HG03442 (cell line): ENCODE data around the gene NFIB.

Experiments used
- ATAC-seq: cut with Tn5 transposase; IDR thresholded peaks from one replicate; pipeline ENCODE4 v1.9.1; 2021; ENCODE audit warnings: mild to moderate bottlenecking, moderate library complexity; ENCODE audit not compliant: unreplicated experiment

The NFIB gene

GRCh38 chr9:14249527-14249926, 64.4 kb downstream of the NFIB start:
- no peak for ATAC-seq

- no peak for ATAC-seq
These were observed 65.8 kb downstream of the NFIB start for GRCh38 chr9:14248149-14248548.

GRCh38 chr9:14247577-14247976, 66.4 kb downstream of the NFIB start:
- ATAC-seq, result no peak

GRCh38 chr9:14246951-14247350, 67.0 kb downstream of the NFIB start:
- ATAC-seq, result no peak

- no peak for ATAC-seq
These were observed 67.9 kb downstream of the NFIB start for GRCh38 chr9:14245901-14246525.

- no peak for ATAC-seq
These were observed 70.4 kb downstream of the NFIB start for GRCh38 chr9:14243514-14244042.

GRCh38 chr9:14242150-14242805, 71.7 kb downstream of the NFIB start:
- no peak for ATAC-seq

- no peak for ATAC-seq
These were observed 73.4 kb downstream of the NFIB start for GRCh38 chr9:14240537-14240936.

- ATAC-seq, result no peak
These were observed 75.4 kb downstream of the NFIB start for GRCh38 chr9:14238518-14238917.

GRCh38 chr9:14238079-14238478, 75.9 kb downstream of the NFIB start:
- no peak for ATAC-seq

- no peak for ATAC-seq
These were observed 77.3 kb downstream of the NFIB start for GRCh38 chr9:14236591-14236990.

GRCh38 chr9:14232111-14232510, 81.8 kb downstream of the NFIB start:
- ATAC-seq, result no peak

GRCh38 chr9:14231196-14231990, 82.5 kb downstream of the NFIB start:
- no peak for ATAC-seq

- no peak for ATAC-seq
These were observed 85.3 kb downstream of the NFIB start for GRCh38 chr9:14228602-14229001.

GRCh38 chr9:14226855-14227532, 86.9 kb downstream of the NFIB start:
- ATAC-seq, result no peak

GRCh38 chr9:14223081-14223480, 90.9 kb downstream of the NFIB start:
- no peak for ATAC-seq

- ATAC-seq, result no peak
These were observed 91.6 kb downstream of the NFIB start for GRCh38 chr9:14222149-14222835.

- no peak for ATAC-seq
These were observed 92.4 kb downstream of the NFIB start for GRCh38 chr9:14221558-14221957.

- ATAC-seq, result no peak
These were observed 92.8 kb downstream of the NFIB start for GRCh38 chr9:14221119-14221518.

- ATAC-seq, result no peak
These were observed 93.7 kb downstream of the NFIB start for GRCh38 chr9:14220256-14220655.

GRCh38 chr9:14219850-14220249, 94.1 kb downstream of the NFIB start:
- ATAC-seq, result no peak
